GM23338 (cell line): ENCODE measurements around the gene IL31. TPM values are rescaled to one million over a fixed set of nuclear protein-coding genes. Genes with fewer than 3 reads are reported as not detected.

Source experiments
- ATAC-seq: fragments of 200-7000 bp; cut with Tn5 transposase; 3 replicates; pipeline ENCODE4 v1.9.1; 2020
- DNase-seq: peaks from one replicate; pipeline ENCODE4 v3.0.0-alpha.2; 2015; ENCODE audit warnings: low spot score
- H2AFZ ChIP-seq: fragments of 200-600 bp; sonication (generic); 2 replicates; pipeline ENCODE4 v1.8.0; 2016; ENCODE audit warnings: antibody characterized with exemption, mild to moderate bottlenecking, moderate library complexity
- H3F3A ChIP-seq: fragments of 200-600 bp; sonication (generic); replicated peaks from 2 replicates; pipeline ENCODE4 v1.8.0; 2017; ENCODE audit warnings: antibody characterized with exemption, mixed run types, low read depth
- H3K27ac ChIP-seq: fragments of 200-600 bp; sonication (generic); 2 replicates; pipeline ENCODE4 v1.6.1; 2016; ENCODE audit warnings: low read depth
- H3K27me3 ChIP-seq: fragments of 200-600 bp; sonication (generic); 2 replicates; pipeline ENCODE4 v1.8.0; 2016; ENCODE audit warnings: mild to moderate bottlenecking, mixed run types, moderate library complexity; ENCODE audit not compliant: insufficient read depth
- H3K36me3 ChIP-seq: fragments of 200-600 bp; sonication (generic); 2 replicates; pipeline ENCODE4 v1.8.0; 2016; ENCODE audit warnings: mild to moderate bottlenecking; ENCODE audit not compliant: insufficient read depth
- H3K4me1 ChIP-seq: fragments of 200-600 bp; sonication (generic); 2 replicates; pipeline ENCODE4 v1.8.0; 2016; ENCODE audit warnings: mild to moderate bottlenecking, moderate library complexity; ENCODE audit not compliant: insufficient read depth
- H3K4me2 ChIP-seq: fragments of 200-600 bp; sonication (generic); 2 replicates; pipeline ENCODE4 v1.7.1; 2017; ENCODE audit warnings: mixed run types
- H3K4me3 ChIP-seq: fragments of 200-600 bp; sonication (generic); 2 replicates; pipeline ENCODE4 v1.6.1; 2016; ENCODE audit warnings: mixed run types
- H3K79me2 ChIP-seq: fragments of 200-600 bp; sonication (generic); replicated peaks from 2 replicates; pipeline ENCODE4 v1.8.0; 2017; ENCODE audit warnings: mild to moderate bottlenecking; ENCODE audit not compliant: insufficient read depth
- H3K9me2 ChIP-seq: fragments of 200-600 bp; sonication (generic); 2 replicates; pipeline ENCODE4 v1.8.0; 2017; ENCODE audit not compliant: insufficient read depth
- H4K20me1 ChIP-seq: fragments of 200-600 bp; sonication (generic); replicated peaks from 2 replicates; pipeline ENCODE4 v1.8.0; 2017; ENCODE audit warnings: mild to moderate bottlenecking; ENCODE audit not compliant: insufficient read depth
- H3K27ac Mint-ChIP-seq: 2 replicates; pipeline ENCODE4 v1.8.0; 2020; ENCODE audit warnings: inconsistent platforms, mild to moderate bottlenecking, moderate library complexity, mixed read lengths
- H3K27me3 Mint-ChIP-seq: 3 replicates; pipeline ENCODE4 v1.8.0; 2022; ENCODE audit warnings: low read depth, mild to moderate bottlenecking, moderate library complexity, mixed read lengths, inconsistent platforms; ENCODE audit not compliant: insufficient read depth, poor library complexity
- H3K36me3 Mint-ChIP-seq: 3 replicates; pipeline ENCODE4 v1.8.0; 2021; ENCODE audit warnings: low read depth, mild to moderate bottlenecking, inconsistent platforms, moderate library complexity, mixed read lengths
- H3K4me1 Mint-ChIP-seq: 3 replicates; pipeline ENCODE4 v1.8.0; 2020; ENCODE audit warnings: mild to moderate bottlenecking, inconsistent platforms, mixed read lengths
- H3K4me3 Mint-ChIP-seq: 3 replicates; pipeline ENCODE4 v1.8.0; 2021; ENCODE audit warnings: moderate library complexity, mild to moderate bottlenecking, inconsistent platforms, mixed read lengths
- H3K9me3 Mint-ChIP-seq: 3 replicates; pipeline ENCODE4 v1.8.0; 2020; ENCODE audit warnings: moderate library complexity, mild to moderate bottlenecking, inconsistent platforms, mixed read lengths
- CREB1 ChIP-seq: fragments of 250-450 bp; sonication (Bioruptor Pico); IDR thresholded peaks from 2 replicates; pipeline ENCODE4 v1.5.0; 2020; ENCODE audit warnings: low read depth, mild to moderate bottlenecking, moderate library complexity
- CTCF ChIP-seq, 2 experiments: fragments of 200-600 bp in 1 of 2; sonication (generic) in 1 of 2; conservative IDR thresholded peaks; 2 replicates each; pipeline versions ENCODE4 v1.5.1 to v1.6.1; 2016 to 2017; ENCODE audit warnings: antibody characterized with exemption in 2 of 2, low read depth in 2 of 2, mild to moderate bottlenecking in 2 of 2, moderate library complexity in 1 of 2
- ETS1 ChIP-seq: IDR thresholded peaks from 2 replicates; pipeline ENCODE4 v1.6.1; 2016; ENCODE audit warnings: antibody characterized with exemption
- EZH2 ChIP-seq: fragments of 200-600 bp; sonication (generic); IDR thresholded peaks from one replicate; pipeline ENCODE4 v1.8.0; 2017; ENCODE audit warnings: antibody characterized with exemption, mild to moderate bottlenecking, low read depth; ENCODE audit not compliant: unreplicated experiment
- EZH2phosphoT487 ChIP-seq: fragments of 200-600 bp; sonication (generic); IDR thresholded peaks from one replicate; pipeline ENCODE4 v1.8.1; 2018; ENCODE audit warnings: antibody characterized with exemption; ENCODE audit not compliant: unreplicated experiment
- JUNB ChIP-seq: IDR thresholded peaks from one replicate; pipeline ENCODE4 v1.6.1; 2016; ENCODE audit warnings: antibody characterized with exemption; ENCODE audit not compliant: unreplicated experiment
- NANOG ChIP-seq: IDR thresholded peaks from 2 replicates; pipeline ENCODE4 v1.6.1; 2016; ENCODE audit warnings: antibody characterized with exemption, borderline replicate concordance
- POLR2AphosphoS5 ChIP-seq: IDR thresholded peaks from 2 replicates; pipeline ENCODE4 v1.6.1; 2016; ENCODE audit warnings: antibody characterized with exemption, low read depth
- REST ChIP-seq: IDR thresholded peaks from one replicate; pipeline ENCODE4 v1.6.1; 2018; ENCODE audit warnings: antibody characterized with exemption; ENCODE audit not compliant: unreplicated experiment
- STAT1 ChIP-seq: IDR thresholded peaks from one replicate; pipeline ENCODE4 v1.6.1; 2016; ENCODE audit warnings: antibody characterized with exemption; ENCODE audit not compliant: unreplicated experiment
- ZNF114 ChIP-seq: fragments of 250-450 bp; sonication (Bioruptor Pico); IDR thresholded peaks from 2 replicates; pipeline ENCODE4 v1.5.0; 2020; ENCODE audit warnings: mild to moderate bottlenecking, moderate library complexity
- ZNF331 ChIP-seq: fragments of 250-450 bp; sonication (Bioruptor Pico); IDR thresholded peaks from 2 replicates; pipeline ENCODE4 v1.5.0; 2020; ENCODE audit warnings: low read depth, mild to moderate bottlenecking, moderate library complexity
- ZNF462 ChIP-seq: fragments of 250-450 bp; sonication (Bioruptor Pico); IDR thresholded peaks from 2 replicates; pipeline ENCODE4 v1.5.0; 2020; ENCODE audit warnings: mild to moderate bottlenecking, moderate library complexity
- polyA plus RNA-seq: library from polyadenylated mRNA; unstranded; fragments of >200 nt; fragmentation: Nextera tagmentation; extraction: Ambion mirVana; gene quantifications from 2 replicates; pipeline ENCODE4 v1.2.1, GENCODE V29; 2016
- total RNA-seq: library from RNA; depleted of rRNA; stranded (reverse); fragments of >200 nt; shearing (Covaris generic); gene quantifications from 2 replicates; pipeline ENCODE4 v1.2.3, GENCODE V29; 2014

Gene IL31
- total and polyA plus RNA-seq, 2 experiments from 2014 or later, result not detected

GRCh38 chr12:122202017-122202416 lies 28.0 kb upstream of the IL31 start:
- H3K9me3 Mint-ChIP-seq, result no peaks in the 10 kb centered on the region
- no peak for DNase-seq

More at GRCh38 chr12:122202017-122202416, 28.0 kb upstream of the IL31 start:
- Mint-ChIP-seq H3K36me3 (peaks cover 2% of the 10 kb centered on the region; the same call in 2 of the 3 replicates), H3K4me1 (peaks cover 11% of the 10 kb centered on the region), H3K27ac (no peak overlapping the region), H3K27me3 (peaks cover 40% of the 10 kb centered on the region), H3K4me3 (no peak overlapping the region)
- H3K27me3 ChIP-seq, result peaks cover 47% of the 10 kb centered on the region
- H3F3A ChIP-seq, result peaks cover 15% of the 10 kb centered on the region
- no peak for ATAC-seq
- H4K20me1 ChIP-seq, result peaks cover 20% of the 10 kb centered on the region
- no peak overlapping the region for H3K4me2 ChIP-seq
- H3K36me3 ChIP-seq, result no peaks in the 10 kb centered on the region
- H2AFZ ChIP-seq, result no peak overlapping the region
- no peaks in the 10 kb centered on the region for H3K79me2 ChIP-seq
- H3K4me3 ChIP-seq, result no peak overlapping the region
- no peak overlapping the region for H3K27ac ChIP-seq
- no peaks in the 10 kb centered on the region for H3K9me2 ChIP-seq
- no peak for TF ChIP-seq ZNF114
- no peak for TF ChIP-seq EZH2phosphoT487
- TF ChIP-seq CTCF (conservative IDR thresholded peaks at IDR 0.05; ENCODE audit: low read depth in 2 of 2), result no peak
- no peak for TF ChIP-seq NANOG
- TF ChIP-seq ZNF331 (CRISPR knock-in tag), result no peak
- no peak for TF ChIP-seq REST
- TF ChIP-seq ZNF462 (CRISPR knock-in tag), result no peak
- no peak for TF ChIP-seq POLR2AphosphoS5
- TF ChIP-seq JUNB, result no peak
- no peak for TF ChIP-seq ETS1
- TF ChIP-seq EZH2, result no peak
- TF ChIP-seq CREB1 (CRISPR knock-in tag), result no peak
- no peak for TF ChIP-seq STAT1
- peaks cover 3% of the 10 kb centered on the region; the same call in 1 of the 2 replicates for H3K4me1 ChIP-seq
